Right forelimb (tissue), 1 donor: ENCODE measurements around the gene ALPK1.

Source experiments
- DNase-seq: peaks from one replicate; pipeline ENCODE4 v3.0.0-alpha.2; 2018

The ALPK1 gene

GRCh38 chr4:112328734-112329130 lies 31.6 kb downstream of the ALPK1 start:
- no peak for DNase-seq

GRCh38 chr4:112329672-112330375 lies 32.7 kb downstream of the ALPK1 start:
- DNase-seq, result no peak

GRCh38 chr4:112330921-112331320 lies 33.8 kb downstream of the ALPK1 start:
- no peak for DNase-seq

GRCh38 chr4:112332398-112332797 lies 35.2 kb downstream of the ALPK1 start:
- DNase-seq, result no peak

GRCh38 chr4:112340023-112340422 lies 42.9 kb downstream of the ALPK1 start:
- DNase-seq, result no peak

GRCh38 chr4:112341033-112341432 lies 43.9 kb downstream of the ALPK1 start:
- DNase-seq, result no peak

GRCh38 chr4:112343330-112344080 lies 46.3 kb downstream of the ALPK1 start:
- no peak for DNase-seq

- no peak for DNase-seq
Observed at GRCh38 chr4:112348488-112349158, 51.5 kb downstream of the ALPK1 start.

GRCh38 chr4:112352736-112353135 lies 55.6 kb downstream of the ALPK1 start:
- DNase-seq, result no peak

GRCh38 chr4:112355662-112356061 lies 58.5 kb downstream of the ALPK1 start:
- DNase-seq, result no peak

- no peak for DNase-seq
Observed at GRCh38 chr4:112357453-112357852, 60.3 kb downstream of the ALPK1 start.

GRCh38 chr4:112357897-112358296 lies 60.7 kb downstream of the ALPK1 start:
- no peak for DNase-seq

- DNase-seq, result no peak
Observed at GRCh38 chr4:112358415-112358814, 61.2 kb downstream of the ALPK1 start.

GRCh38 chr4:112358952-112359749 lies 62.0 kb downstream of the ALPK1 start:
- DNase-seq, result no peak

GRCh38 chr4:112361181-112361791 lies 64.1 kb downstream of the ALPK1 start:
- no peak for DNase-seq

GRCh38 chr4:112370466-112370865 lies 73.3 kb downstream of the ALPK1 start:
- DNase-seq, result no peak

- no peak for DNase-seq
Observed at GRCh38 chr4:112371361-112371760, 74.2 kb downstream of the ALPK1 start.

- DNase-seq, result no peak
Observed at GRCh38 chr4:112374850-112375249, 77.7 kb downstream of the ALPK1 start.

- DNase-seq, result no peak
Observed at GRCh38 chr4:112377171-112377570, 80.0 kb downstream of the ALPK1 start.

GRCh38 chr4:112377594-112378242 lies 80.5 kb downstream of the ALPK1 start:
- no peak for DNase-seq

- no peak for DNase-seq
Observed at GRCh38 chr4:112378243-112378620, 81.1 kb downstream of the ALPK1 start.

- no peak for DNase-seq
Observed at GRCh38 chr4:112378858-112379257, 81.7 kb downstream of the ALPK1 start.
